ENCODE data around the gene TRMT44. TPM values are rescaled to one million over a fixed set of nuclear protein-coding genes. Genes with fewer than 3 reads are reported as not detected.
A peak's percentile ranks its signal among the peaks of the same experiment; 100 is the strongest.
"Not testable (repeated sequence)": the region's sequence is repeated elsewhere in the genome, so short reads cannot be mapped to it uniquely, and the experiment has no call there.

TRMT44 gene
- total RNA-seq, 1 experiment from 2014 or later: 15.3 TPM

- TF ChIP-seq CTCF (conservative IDR thresholded peaks at IDR 0.05; ENCODE audit: low read depth, low read length): 0 out of 2 replicates have a peak, but pooled peaks have one; percentile 13
- intact Hi-C loops (cut with micrococcal nuclease); BruUV-seq (replicated peaks): not testable (repeated sequence)
Measured at GRCh38 chr4:8406887-8407286, 33.7 kb upstream of the TRMT44 start.

GRCh38 chr4:8407316-8407715, 33.3 kb upstream of the TRMT44 start:
- H4K20me1 ChIP-seq (ENCODE audit: low read length): no peaks in the 10 kb centered on the region
- ChIA-PET CTCF (no interaction called here), POLR2A (ENCODE audit: unreplicated experiment) (no interaction called here)
- H3K9me3 ChIP-seq (ENCODE audit: low read length): no peaks in the 10 kb centered on the region
- DNase-seq (no peak), ATAC-seq (no peak)
- H3K27ac ChIP-seq (ENCODE audit: low read length): no peak overlapping the region
- peaks cover 4% of the 10 kb centered on the region; the same call in 1 of the 2 replicates for H3K4me1 ChIP-seq (ENCODE audit: insufficient read depth, low read length)
- no peaks in the 10 kb centered on the region for H3F3A ChIP-seq (ENCODE audit: low read length, unreplicated experiment)
- H3K4me2 ChIP-seq (ENCODE audit: low read length): no peak overlapping the region
- no peak overlapping the region for H3K4me3 ChIP-seq (ENCODE audit: low read length)
- no peaks in the 10 kb centered on the region for H3K27me3 ChIP-seq (ENCODE audit: low read length)
- no peaks in the 10 kb centered on the region for H3K9me2 ChIP-seq (replicated peaks; ENCODE audit: low read length)
- TF ChIP-seq EZH2 (IDR thresholded peaks at IDR 0.05; ENCODE audit: low read length, unreplicated experiment): no peak
- no peak for TF ChIP-seq CTCF (conservative IDR thresholded peaks at IDR 0.05; ENCODE audit: low read depth, low read length)
- TF ChIP-seq EZH2phosphoT487 (IDR thresholded peaks at IDR 0.05; ENCODE audit: borderline replicate concordance, low read length): no peak
- H2AFZ ChIP-seq (ENCODE audit: low read length): no peak overlapping the region
- no peak overlapping the region for H3K9ac ChIP-seq (ENCODE audit: low read length)
- no peaks in the 10 kb centered on the region for H3K36me3 ChIP-seq (ENCODE audit: low read depth, low read length)
- no peaks in the 10 kb centered on the region for H3K79me2 ChIP-seq (ENCODE audit: low read length)
- no TSS peak for BruUV-seq (replicated peaks)
- intact Hi-C loops (cut with micrococcal nuclease): no loop called here

More at GRCh38 chr4:8406887-8407286, 33.7 kb upstream of the TRMT44 start:
- H3K9me3 ChIP-seq (ENCODE audit: low read length); POLR2A ChIA-PET (ENCODE audit: unreplicated experiment); ATAC-seq; H3K27me3 ChIP-seq (ENCODE audit: low read length); H2AFZ ChIP-seq (ENCODE audit: low read length); H3K36me3 ChIP-seq (ENCODE audit: low read depth, low read length); H3K79me2 ChIP-seq (ENCODE audit: low read length); H3K4me3 ChIP-seq (ENCODE audit: low read length); H3K4me1 ChIP-seq (ENCODE audit: insufficient read depth, low read length); H3K27ac ChIP-seq (ENCODE audit: low read length); H3K9me2 ChIP-seq (replicated peaks; ENCODE audit: low read length); H4K20me1 ChIP-seq (ENCODE audit: low read length); H3K9ac ChIP-seq (ENCODE audit: low read length); H3F3A ChIP-seq (ENCODE audit: low read length, unreplicated experiment); H3K4me2 ChIP-seq (ENCODE audit: low read length); CTCF ChIA-PET: not testable (repeated sequence)
- peak; percentile 6 for DNase-seq

GRCh38 chr4:8407756-8408155, 32.8 kb upstream of the TRMT44 start:
- ATAC-seq (no peak), DNase-seq (no peak)
- peaks cover 4% of the 10 kb centered on the region; the same call in 1 of the 2 replicates for H3K4me1 ChIP-seq (ENCODE audit: insufficient read depth, low read length)
- no peak overlapping the region for H3K27ac ChIP-seq (ENCODE audit: low read length)
- H3K9ac ChIP-seq (ENCODE audit: low read length): no peak overlapping the region
- no peak overlapping the region for H3K4me2 ChIP-seq (ENCODE audit: low read length)
- H3K27me3 ChIP-seq (ENCODE audit: low read length): no peaks in the 10 kb centered on the region
- H3K79me2 ChIP-seq (ENCODE audit: low read length): no peaks in the 10 kb centered on the region
- H4K20me1 ChIP-seq (ENCODE audit: low read length): no peaks in the 10 kb centered on the region
- intact Hi-C loops (cut with micrococcal nuclease): no loop called here
- no peaks in the 10 kb centered on the region for H3K9me3 ChIP-seq (ENCODE audit: low read length)
- H3F3A ChIP-seq (ENCODE audit: low read length, unreplicated experiment): no peaks in the 10 kb centered on the region
- H3K36me3 ChIP-seq (ENCODE audit: low read depth, low read length): no peaks in the 10 kb centered on the region
- no peak overlapping the region for H3K4me3 ChIP-seq (ENCODE audit: low read length)
- BruUV-seq (replicated peaks): no TSS peak
- no peak overlapping the region for H2AFZ ChIP-seq (ENCODE audit: low read length)
- ChIA-PET POLR2A (ENCODE audit: unreplicated experiment) (no interaction called here), CTCF (no interaction called here)
- H3K9me2 ChIP-seq (replicated peaks; ENCODE audit: low read length): no peaks in the 10 kb centered on the region
- TF ChIP-seq EZH2phosphoT487 (IDR thresholded peaks at IDR 0.05; ENCODE audit: borderline replicate concordance, low read length): no peak
- TF ChIP-seq CTCF (conservative IDR thresholded peaks at IDR 0.05; ENCODE audit: low read depth, low read length): no peak
- no peak for TF ChIP-seq EZH2 (IDR thresholded peaks at IDR 0.05; ENCODE audit: low read length, unreplicated experiment)

All from PC-3 (cell line).